ENCODE measurements around the gene TTLL13.

- TF ChIP-seq, protein P1, sequence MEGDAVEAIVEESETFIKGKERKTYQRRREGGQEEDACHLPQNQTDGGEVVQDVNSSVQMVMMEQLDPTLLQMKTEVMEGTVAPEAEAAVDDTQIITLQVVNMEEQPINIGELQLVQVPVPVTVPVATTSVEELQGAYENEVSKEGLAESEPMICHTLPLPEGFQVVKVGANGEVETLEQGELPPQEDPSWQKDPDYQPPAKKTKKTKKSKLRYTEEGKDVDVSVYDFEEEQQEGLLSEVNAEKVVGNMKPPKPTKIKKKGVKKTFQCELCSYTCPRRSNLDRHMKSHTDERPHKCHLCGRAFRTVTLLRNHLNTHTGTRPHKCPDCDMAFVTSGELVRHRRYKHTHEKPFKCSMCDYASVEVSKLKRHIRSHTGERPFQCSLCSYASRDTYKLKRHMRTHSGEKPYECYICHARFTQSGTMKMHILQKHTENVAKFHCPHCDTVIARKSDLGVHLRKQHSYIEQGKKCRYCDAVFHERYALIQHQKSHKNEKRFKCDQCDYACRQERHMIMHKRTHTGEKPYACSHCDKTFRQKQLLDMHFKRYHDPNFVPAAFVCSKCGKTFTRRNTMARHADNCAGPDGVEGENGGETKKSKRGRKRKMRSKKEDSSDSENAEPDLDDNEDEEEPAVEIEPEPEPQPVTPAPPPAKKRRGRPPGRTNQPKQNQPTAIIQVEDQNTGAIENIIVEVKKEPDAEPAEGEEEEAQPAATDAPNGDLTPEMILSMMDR (IDR thresholded peaks at IDR 0.05) = no peak
- no peak for TF ChIP-seq EP300 (IDR thresholded peaks at IDR 0.05)
Observed at GRCh38 chr15:90294601-90295269, 45.4 kb downstream of the TTLL13 start.

All from esophagus muscularis mucosa (tissue), 3 donors.